Upper lobe of left lung (tissue), 4 donors: ENCODE results near the gene KCNJ4.

Source experiments
- CTCF ChIP-seq, 6 experiments: fragments of 450-650 bp in 4 of 6; fragments of 200-600 bp in 2 of 6; sonication (generic) in 2 of 6; IDR thresholded peaks; one replicate each; pipeline ENCODE4 v1.5.1; 2016 to 2019; ENCODE audit warnings: antibody characterized with exemption in 6 of 6
- EP300 ChIP-seq, 4 donors: sonication (generic); formaldehyde crosslinking; IDR thresholded peaks; one replicate each; pipeline ENCODE4 v1.5.1; 2017; ENCODE audit warnings: antibody characterized with exemption in 4 of 4, control low read depth in 2 of 4
- POLR2A ChIP-seq, 4 donors: fragments of 450-650 bp; IDR thresholded peaks; one replicate each; pipeline ENCODE4 v1.5.1; 2016 to 2017; ENCODE audit warnings: antibody characterized with exemption in 4 of 4, mild to moderate bottlenecking in 2 of 4
- POLR2AphosphoS5 ChIP-seq, 2 donors: sonication (generic); formaldehyde crosslinking; IDR thresholded peaks; one replicate each; pipeline ENCODE4 v1.5.1; 2017; ENCODE audit warnings: antibody characterized with exemption in 2 of 2

- TF ChIP-seq POLR2AphosphoS5 (IDR thresholded peaks at IDR 0.05) (no peak), CTCF (IDR thresholded peaks at IDR 0.05) (no peak), EP300 (IDR thresholded peaks at IDR 0.05) (no peak), POLR2A (IDR thresholded peaks at IDR 0.05) (no peak)
These were observed 23.6 kb downstream of the KCNJ4 start for GRCh38 chr22:38431266-38432010.
